Endothelial cell of umbilical vein (primary cell): ENCODE results near the gene GLI2. TPM values are rescaled to one million over a fixed set of nuclear protein-coding genes. Genes with fewer than 3 reads are reported as not detected.

Source experiments
- BruUV-seq: library from RNA; stranded (reverse); fragments of 400-500 nt; replicated peaks from 2 replicates; lab custom pipeline; 2021; lab: Mats Ljungman, UMichigan
- CTCF ChIA-PET: fragments of 300-600, 350-600 bp; sonication (Branson Sonifier 250); formaldehyde crosslinking; loops from one replicate; lab custom pipeline; 2021; ENCODE audit warnings: antibody characterized with exemption, inconsistent platforms; lab: Charles Lee
- POLR2A ChIA-PET: fragments of 300-600, 350-600 bp; sonication (Branson Sonifier 250); formaldehyde crosslinking; loops from one replicate; lab custom pipeline; 2021; ENCODE audit warnings: antibody characterized with exemption, inconsistent platforms; lab: Charles Lee
- DNase-seq: peaks from one replicate; pipeline ENCODE4 v3.0.0-alpha.2; 2011; ENCODE audit warnings: low read depth, low spot score
- FAIRE-seq: peaks from 2 replicates; lab custom pipeline; 2011; peaks lifted over from hg19 to GRCh38; lab: Jason Lieb, UNC
- H2AFZ ChIP-seq: 2 replicates; pipeline ENCODE4 v1.6.0; 2012; ENCODE audit warnings: low read depth, low read length, control low read depth, inconsistent platforms
- H3K27ac ChIP-seq: 2 replicates; pipeline ENCODE4 v1.5.1; 2011; ENCODE audit warnings: low read depth, mild to moderate bottlenecking, control low read depth, low read length, moderate library complexity; ENCODE audit not compliant: insufficient read depth
- H3K27me3 ChIP-seq, 2 experiments: 2 replicates each; pipeline versions ENCODE4 v1.6.0 to v1.6.1; 2011; ENCODE audit warnings: low read length in 2 of 2, mixed read lengths in 1 of 2; ENCODE audit not compliant: control insufficient read depth in 2 of 2, insufficient read depth in 2 of 2
- H3K36me3 ChIP-seq, 2 experiments: 2 replicates in 1 of 2; 3 replicates in 1 of 2; pipeline ENCODE4 v1.5.1; 2011; ENCODE audit warnings: low read length in 2 of 2, mild to moderate bottlenecking in 1 of 2, moderate library complexity in 1 of 2; ENCODE audit not compliant: control insufficient read depth in 2 of 2, insufficient read depth in 2 of 2; ENCODE audit errors: extremely low read depth in 1 of 2
- H3K4me1 ChIP-seq: 3 replicates; pipeline ENCODE4 v1.5.1; 2011; ENCODE audit warnings: mild to moderate bottlenecking, low read length; ENCODE audit not compliant: control insufficient read depth, insufficient read depth; ENCODE audit errors: extremely low read depth
- H3K4me2 ChIP-seq: 2 replicates; pipeline ENCODE4 v1.6.1; 2011; ENCODE audit warnings: low read length, control low read depth, mixed read lengths; ENCODE audit not compliant: insufficient read depth
- H3K4me3 ChIP-seq, 3 experiments: fragments of 200-600 bp in 1 of 3; sonication (generic), shearing (Covaris generic) in 1 of 3; replicated peaks in 1 of 3; 2 replicates each; pipeline ENCODE4 v1.5.1; 2011 to 2016; ENCODE audit warnings: control low read depth in 3 of 3, low read length in 3 of 3, mild to moderate bottlenecking in 2 of 3, inconsistent platforms in 1 of 3, low read depth in 1 of 3, moderate library complexity in 1 of 3; ENCODE audit not compliant: insufficient read depth in 1 of 3
- H3K79me2 ChIP-seq: 2 replicates; pipeline ENCODE4 v1.6.0; 2012; ENCODE audit warnings: low read length, inconsistent platforms; ENCODE audit not compliant: control insufficient read depth, insufficient read depth
- H3K9ac ChIP-seq: replicated peaks from 2 replicates; pipeline ENCODE3; 2011; ENCODE audit warnings: low read length, control low read depth; ENCODE audit not compliant: insufficient read depth; ENCODE audit errors: extremely low read depth
- H3K9me1 ChIP-seq: replicated peaks from 3 replicates; pipeline ENCODE4 v1.6.0; 2011; ENCODE audit warnings: mild to moderate bottlenecking, low read length; ENCODE audit not compliant: control insufficient read depth, insufficient read depth; ENCODE audit errors: extremely low read depth
- H3K9me3 ChIP-seq: replicated peaks from 2 replicates; pipeline ENCODE4 v1.5.1; 2012; ENCODE audit warnings: low read length, inconsistent platforms; ENCODE audit not compliant: control insufficient read depth, insufficient read depth
- H4K20me1 ChIP-seq: replicated peaks from 2 replicates; pipeline ENCODE3; 2011; ENCODE audit warnings: mild to moderate bottlenecking, low read length; ENCODE audit not compliant: control insufficient read depth, insufficient read depth; ENCODE audit errors: extremely low read depth
- CTCF ChIP-seq, 2 donors: IDR thresholded peaks; 1 replicate in 1 of 2; 2 replicates in 1 of 2; pipeline ENCODE4 v1.5.1; 2011; ENCODE audit warnings: low read length in 2 of 2, mild to moderate bottlenecking in 2 of 2, moderate library complexity in 2 of 2, control low read depth in 1 of 2, inconsistent platforms in 1 of 2, low read depth in 1 of 2; ENCODE audit not compliant: insufficient read depth in 1 of 2; ENCODE audit errors: extremely low read depth in 1 of 2
- EZH2 ChIP-seq: IDR thresholded peaks from 2 replicates; pipeline ENCODE4 v1.6.1; 2012; ENCODE audit warnings: borderline replicate concordance, low read depth, mild to moderate bottlenecking, moderate library complexity, low read length, inconsistent platforms; ENCODE audit not compliant: severe bottlenecking
- FOS ChIP-seq: IDR thresholded peaks from 2 replicates; pipeline ENCODE4 v1.6.1; 2011; ENCODE audit warnings: mild to moderate bottlenecking, low read length, moderate library complexity, borderline replicate concordance; ENCODE audit not compliant: insufficient read depth
- GATA2 ChIP-seq: IDR thresholded peaks from 2 replicates; pipeline ENCODE4 v1.7.0; 2011; ENCODE audit warnings: low read depth, mild to moderate bottlenecking, moderate library complexity, mixed read lengths, low read length; ENCODE audit not compliant: insufficient read length, insufficient read depth
- JUN ChIP-seq: IDR thresholded peaks from 2 replicates; pipeline ENCODE4 v1.6.1; 2011; ENCODE audit warnings: borderline replicate concordance, low read depth; ENCODE audit not compliant: insufficient read length, insufficient read depth
- MAX ChIP-seq: IDR thresholded peaks from 2 replicates; pipeline ENCODE4 v1.6.1; 2011; ENCODE audit not compliant: insufficient read depth, insufficient read length
- MYC ChIP-seq: IDR thresholded peaks from one replicate; pipeline ENCODE4 v1.6.1; 2011; ENCODE audit warnings: mild to moderate bottlenecking, low read depth, low read length
- POLR2A ChIP-seq: IDR thresholded peaks from 2 replicates; pipeline ENCODE4 v1.6.1; 2012; ENCODE audit warnings: low read depth, mild to moderate bottlenecking, control low read depth, low read length
- POLR2AphosphoS5 ChIP-seq: IDR thresholded peaks from 2 replicates; pipeline ENCODE4 v1.6.1; 2012; ENCODE audit warnings: low read depth, mild to moderate bottlenecking, control low read depth, low read length, moderate library complexity; ENCODE audit not compliant: insufficient read depth
- dilution Hi-C: fragments of 300-500 bp; cut with MboI; formaldehyde crosslinking; loops from one replicate; pipeline ENCODE4 v1.15.0; 2019; ENCODE audit warnings: low sequenced_read_pairs; ENCODE audit not compliant: extremely low pct_ligation_motif_present
- intact Hi-C: fragments of 100-400 bp; cut with micrococcal nuclease; formaldehyde crosslinking; loops from one replicate; pipeline ENCODE4 v1.10.0; 2022
- polyA plus RNA-seq, 4 experiments: library from polyadenylated mRNA; depleted of rRNA in 3 of 4; stranded (reverse) in 3 of 4; unstranded in 1 of 4; fragments of >200 nt; gene quantifications; 2 replicates each; pipeline versions ENCODE4 v1.2.1 to v1.2.3, GENCODE V29; 2011 to 2012; ENCODE audit warnings: missing spikeins in 1 of 4
- total RNA-seq: library from RNA; stranded (reverse); gene quantifications from 2 replicates; pipeline ENCODE4 v1.2.3, GENCODE V29; 2021

GLI2 gene
- total and polyA plus RNA-seq, 2 donors (not counting 3 experiments of a cell fraction or from before 2014, with no cell fraction given), result 0.13 TPM; not detected in 1

GRCh38 chr2:120693121-120693520 is 42.5 kb upstream of the GLI2 start:
- no peak overlapping the region for H3K27ac ChIP-seq
- BruUV-seq, result no TSS peak
- CTCF ChIA-PET, result interaction anchor here (1.4 to 9.2 kb wide), 3 partner anchors 378 to 387 kb away, joined by 7 to 251 read pairs (median 12); no protein-coding TSS in a partner anchor
- TF ChIP-seq POLR2A (no peak), FOS (peak; percentile 53), POLR2AphosphoS5 (no peak)
- H3K9me1 ChIP-seq, result no peaks in the 10 kb centered on the region
- POLR2A ChIA-PET, result no interaction called here
- H3K9me3 ChIP-seq, result no peaks in the 10 kb centered on the region
- FAIRE-seq (no peak), DNase-seq (no peak)
- no peaks in the 10 kb centered on the region for H4K20me1 ChIP-seq
- H3K4me2 ChIP-seq, result no peak overlapping the region
- intact Hi-C loops, result loop anchor here (10.0 kb wide), 1 partner anchor 222 kb away; no protein-coding TSS in a partner anchor
- peaks cover 17% of the 10 kb centered on the region in 2 experiments for H3K27me3 ChIP-seq
- H2AFZ ChIP-seq, result no peak overlapping the region
- H3K4me1 ChIP-seq, result peaks cover 5% of the 10 kb centered on the region
- no peaks in the 10 kb centered on the region for H3K79me2 ChIP-seq
- H3K36me3 ChIP-seq, result no peaks in the 10 kb centered on the region
- dilution Hi-C loops, result no loop called here
- no peak overlapping the region for H3K4me3 ChIP-seq
- H3K9ac ChIP-seq, result no peak overlapping the region

GRCh38 chr2:120694034-120694433 is 41.6 kb upstream of the GLI2 start:
- no peaks in the 10 kb centered on the region for H3K79me2 ChIP-seq
- dilution Hi-C loops (no loop called here), intact Hi-C loops (loop anchor here (2.0 to 10.0 kb wide), 2 partner anchors 41 to 221 kb away; partner anchors contain the start of gene GLI2)
- ChIA-PET CTCF (interaction anchor here (0.6 to 9.2 kb wide), 4 partner anchors 12 to 386 kb away, joined by 3 to 251 read pairs (median 6); no protein-coding TSS in a partner anchor), POLR2A (no interaction called here)
- peaks cover 17 to 21% of the 10 kb centered on the region in 2 experiments for H3K27me3 ChIP-seq
- TF ChIP-seq JUN (no peak), POLR2AphosphoS5 (no peak), FOS (no peak), GATA2 (no peak), EZH2 (no peak), CTCF (IDR thresholded peaks at IDR 0.05; ENCODE audit: extremely low read depth in 1 of 2, insufficient read depth in 1 of 2, low read depth in 1 of 2, low read length in 2 of 2) (no peak), MAX (no peak), POLR2A (no peak), MYC (no peak)
- H3K4me3 ChIP-seq, result no peak overlapping the region
- H3K4me2 ChIP-seq, result no peak overlapping the region
- no peak overlapping the region for H2AFZ ChIP-seq
- no peaks in the 10 kb centered on the region for H3K9me3 ChIP-seq
- FAIRE-seq, result no peak
- no peak overlapping the region for H3K27ac ChIP-seq
- no peak overlapping the region for H3K9ac ChIP-seq
- H3K9me1 ChIP-seq, result no peaks in the 10 kb centered on the region
- peaks cover 5% of the 10 kb centered on the region for H3K4me1 ChIP-seq
- BruUV-seq, result no TSS peak
- H4K20me1 ChIP-seq, result no peaks in the 10 kb centered on the region
- no peak for DNase-seq
- no peaks in the 10 kb centered on the region for H3K36me3 ChIP-seq
